Smooth muscle cell of the brain vasculature (primary cell): ENCODE results near the gene RASL12.

Experiments used
- DNase-seq: peaks from one replicate; pipeline ENCODE4 v3.0.0-alpha.2; 2012; ENCODE audit warnings: low read depth, low spot score

RASL12 gene

GRCh38 chr15:65092911-65093792, 25.4 kb upstream of the RASL12 start:
- no peak for DNase-seq

DNA sequence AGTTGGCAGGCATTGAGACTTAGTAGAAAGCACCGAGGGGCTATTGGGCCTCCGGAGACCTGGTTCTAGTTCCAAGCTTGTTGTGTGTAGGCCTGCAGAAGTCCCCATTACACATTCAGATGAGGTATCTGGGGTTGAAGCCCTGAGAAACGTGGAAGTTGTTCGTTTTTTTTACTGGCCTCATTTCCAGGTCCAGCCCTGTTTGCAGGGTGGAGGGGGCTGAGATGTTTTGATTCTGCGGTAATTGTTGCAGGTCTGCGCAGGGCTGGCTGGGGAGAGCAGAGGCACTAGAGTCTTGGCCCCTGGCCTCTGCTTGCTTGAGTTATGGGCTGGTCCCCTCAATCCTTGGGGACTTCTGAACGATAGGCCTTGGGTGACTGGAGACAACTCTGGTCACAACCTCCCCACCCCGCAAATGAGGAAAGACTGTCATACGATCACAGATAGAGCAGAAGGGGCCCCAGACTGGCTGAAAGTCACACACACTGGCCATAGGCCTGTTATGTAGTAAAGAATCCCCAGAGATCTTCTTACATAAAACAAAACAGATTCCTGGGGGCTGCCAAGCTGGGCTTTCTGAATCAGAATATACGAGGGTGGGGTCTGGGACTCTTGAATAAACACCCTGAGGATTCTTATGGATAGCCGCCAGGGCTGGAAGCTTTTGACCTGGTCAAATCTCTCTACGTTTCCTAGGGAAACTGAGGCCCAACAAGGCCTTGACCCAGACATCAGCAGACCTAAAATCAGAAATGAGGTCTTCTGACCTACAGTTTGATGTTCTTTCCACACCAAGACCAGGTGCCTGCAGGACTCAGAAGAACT, 24.4 kb upstream of the RASL12 start:
- DNase-seq = no peak

- no peak for DNase-seq
These were observed 21.5 kb upstream of the RASL12 start for GRCh38 chr15:65089206-65089824.

DNA sequence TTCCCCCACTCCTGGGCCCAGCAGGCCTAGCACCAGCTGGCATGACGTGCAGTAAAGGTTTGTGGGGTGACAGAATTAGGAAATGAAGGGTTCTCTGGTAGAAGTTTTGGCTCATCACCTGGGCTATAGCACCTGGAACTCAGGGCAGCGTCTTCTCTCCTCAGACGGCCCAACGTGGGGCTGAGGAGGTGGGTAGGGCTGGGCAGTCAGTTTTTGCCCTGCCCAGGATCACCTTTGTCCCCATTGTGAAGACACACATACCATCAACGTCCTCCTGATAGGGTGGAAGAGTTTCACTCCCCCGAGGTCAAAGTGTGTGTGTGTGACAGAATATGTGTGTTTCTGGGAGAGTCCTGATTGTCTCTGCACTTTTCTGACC, 20.8 kb upstream of the RASL12 start:
- no peak for DNase-seq

DNA sequence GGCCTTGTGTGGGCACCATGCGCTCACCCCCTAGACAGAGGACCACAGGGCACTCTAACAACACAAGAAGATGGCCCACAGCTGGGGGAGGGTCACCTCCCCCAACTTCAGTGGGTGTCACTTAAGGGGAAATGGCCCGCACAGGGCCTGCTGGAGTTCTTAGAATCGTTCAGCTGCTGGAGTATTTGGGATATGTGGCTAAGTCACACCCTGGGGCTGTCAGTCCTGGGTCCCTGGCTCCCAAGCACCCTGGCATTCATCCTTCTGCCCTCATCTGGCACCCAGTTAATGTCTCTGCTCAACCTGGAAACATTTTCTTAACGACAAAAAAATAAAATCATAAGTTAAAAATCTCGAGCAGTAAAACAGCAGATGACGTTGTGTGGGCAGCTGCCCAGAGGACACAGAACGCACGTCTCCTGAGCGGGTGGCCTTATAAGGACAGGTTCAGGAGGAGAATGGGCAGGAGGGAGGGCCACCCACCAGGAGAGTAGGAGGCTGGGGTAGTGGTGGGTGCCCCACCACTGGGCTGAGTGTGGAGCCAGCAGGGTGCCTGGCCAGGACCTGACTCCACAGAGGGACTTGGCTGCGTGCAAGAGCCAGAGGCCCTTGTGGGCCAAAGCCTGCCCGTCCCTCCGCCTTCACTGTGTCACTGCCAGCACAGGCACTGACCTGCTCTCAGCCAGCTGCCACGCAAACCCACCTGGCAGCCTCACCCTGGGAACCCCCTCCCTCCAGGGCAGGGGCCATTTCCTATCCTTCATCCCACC, 20.3 kb upstream of the RASL12 start:
- DNase-seq = no peak

- DNase-seq = no peak
These were observed 19.6 kb upstream of the RASL12 start for GRCh38 chr15:65087411-65087810.

DNA sequence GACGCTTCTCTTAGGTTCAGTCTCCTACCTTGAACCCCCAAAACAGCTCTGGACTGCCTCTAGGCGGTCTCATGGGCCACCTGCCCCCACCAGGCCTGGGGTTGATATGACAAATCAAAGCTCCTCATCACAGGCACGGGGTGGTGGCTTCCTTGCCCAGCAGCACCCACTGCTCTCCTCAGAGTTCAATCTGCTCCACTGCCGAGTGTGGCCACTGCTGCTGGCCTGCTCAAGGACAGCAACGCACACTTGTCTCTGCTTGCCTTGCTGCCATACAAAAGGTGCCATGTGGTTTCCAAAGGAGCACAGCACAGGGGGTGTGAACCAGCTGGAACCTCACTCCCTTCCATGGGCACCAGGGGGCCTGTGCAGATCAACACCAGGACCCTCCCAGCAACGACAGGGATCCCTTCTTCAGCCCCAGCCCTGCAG, 18.9 kb upstream of the RASL12 start:
- no peak for DNase-seq

GRCh38 chr15:65085990-65086679, 18.3 kb upstream of the RASL12 start:
- no peak for DNase-seq

GRCh38 chr15:65085207-65085753, 17.5 kb upstream of the RASL12 start:
- no peak for DNase-seq

DNA sequence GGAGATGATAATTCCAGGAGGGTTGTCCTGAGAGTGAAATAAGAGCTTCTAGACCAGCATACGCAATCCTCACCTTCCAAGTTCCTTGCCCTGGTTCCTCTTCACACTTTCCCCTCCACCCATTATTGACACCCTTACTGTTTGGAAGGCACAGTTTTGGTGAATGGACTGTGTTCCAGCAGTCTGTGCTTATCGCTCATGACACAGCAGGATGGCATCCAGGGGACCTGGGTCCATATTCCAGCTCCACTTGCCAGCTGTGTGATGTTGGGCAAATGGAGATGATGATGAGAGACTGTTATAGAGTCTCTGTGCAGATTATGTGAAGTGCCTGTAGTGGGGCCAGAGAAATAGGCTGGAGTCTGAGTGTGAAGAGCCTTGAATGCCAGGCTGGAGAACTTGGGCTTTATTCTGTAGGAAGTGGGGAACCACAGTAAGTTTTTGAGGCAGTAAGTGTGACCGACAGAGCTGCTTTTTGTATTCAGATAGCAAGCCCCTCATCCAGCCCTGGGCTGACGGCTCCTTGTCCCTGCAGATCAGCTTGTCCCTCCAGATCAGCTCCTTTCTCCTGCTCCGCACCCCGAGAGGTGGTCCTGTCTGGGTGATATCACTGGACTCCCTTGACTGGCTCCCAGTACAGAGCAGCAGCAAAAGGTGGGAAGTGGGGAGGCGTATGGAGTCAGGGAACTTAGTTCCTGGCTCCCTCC, 16.9 kb upstream of the RASL12 start:
- no peak for DNase-seq

DNA sequence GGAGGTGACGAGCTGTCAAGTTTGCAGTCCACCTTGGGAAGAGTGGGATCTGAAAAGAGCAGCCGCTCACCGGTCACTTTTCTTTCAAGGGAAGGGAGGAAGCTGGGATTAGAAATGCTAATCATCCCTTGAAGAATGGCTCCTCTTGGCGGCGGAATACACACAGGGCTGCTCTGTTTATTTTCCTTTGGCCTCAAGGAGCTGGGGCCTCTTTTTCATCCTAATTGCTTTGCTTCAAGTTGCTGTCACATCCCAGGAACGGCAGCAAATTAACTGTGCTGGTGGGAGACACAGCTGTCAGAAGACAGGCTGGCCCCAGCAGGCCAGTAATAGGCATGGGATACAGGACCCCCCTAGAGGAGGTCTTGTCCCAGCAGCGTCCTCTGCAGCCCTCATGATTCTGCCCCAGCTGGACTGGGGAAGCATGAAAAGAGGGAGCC, 15.5 kb upstream of the RASL12 start:
- DNase-seq = no peak

DNA sequence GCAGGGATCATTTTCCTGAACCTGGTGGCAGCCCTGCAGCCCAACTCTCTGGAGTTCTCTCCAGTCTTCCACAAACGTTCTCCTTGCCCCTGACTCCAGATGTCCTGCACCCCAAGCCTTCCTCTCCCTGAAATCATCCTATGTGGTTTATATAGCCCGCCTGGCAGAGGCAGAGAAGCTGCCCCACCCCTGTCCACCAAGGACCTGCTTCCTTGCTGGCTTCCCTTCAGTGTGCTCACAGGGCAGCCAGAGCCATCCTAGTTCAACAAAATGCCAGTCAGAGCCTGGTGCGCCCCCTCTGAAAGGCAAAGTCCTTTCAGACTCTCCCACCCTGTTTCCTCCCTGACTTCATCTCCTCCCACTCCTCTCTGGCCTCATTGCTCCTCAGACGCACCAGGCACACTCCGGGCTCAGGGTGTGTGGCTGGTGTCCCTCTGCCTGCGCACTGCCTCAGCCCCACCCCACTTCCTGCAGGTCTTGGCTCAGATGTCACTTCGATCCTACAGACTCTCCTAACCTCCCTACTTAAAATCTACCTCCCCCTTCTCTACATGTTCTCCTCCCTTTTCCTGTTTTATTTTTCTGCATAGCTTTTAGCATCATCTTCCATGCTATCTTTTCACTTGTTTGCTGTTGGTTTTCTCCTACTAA, 14.6 kb upstream of the RASL12 start:
- no peak for DNase-seq

DNA sequence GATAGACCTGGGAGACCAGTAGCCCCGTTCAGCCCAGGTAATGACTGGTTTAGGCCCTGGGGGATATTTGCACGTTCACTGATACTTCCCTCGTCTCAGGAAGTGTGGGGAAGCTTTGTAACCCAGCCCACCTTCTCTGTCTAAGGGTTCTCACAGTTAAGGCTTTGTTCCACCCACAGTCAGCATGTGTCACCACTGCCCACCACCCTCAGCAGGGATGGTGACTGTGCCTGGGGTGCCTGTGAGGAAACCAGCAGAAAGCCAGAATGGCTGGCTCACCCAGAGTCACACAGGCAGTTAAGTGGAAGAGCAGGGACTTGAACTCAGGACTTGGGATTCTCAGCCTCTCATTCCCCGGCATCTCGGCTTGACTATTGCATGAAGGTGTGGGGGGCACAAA, 14.0 kb upstream of the RASL12 start:
- DNase-seq = no peak

GRCh38 chr15:65081270-65081669, 13.5 kb upstream of the RASL12 start:
- DNase-seq = no peak

DNA sequence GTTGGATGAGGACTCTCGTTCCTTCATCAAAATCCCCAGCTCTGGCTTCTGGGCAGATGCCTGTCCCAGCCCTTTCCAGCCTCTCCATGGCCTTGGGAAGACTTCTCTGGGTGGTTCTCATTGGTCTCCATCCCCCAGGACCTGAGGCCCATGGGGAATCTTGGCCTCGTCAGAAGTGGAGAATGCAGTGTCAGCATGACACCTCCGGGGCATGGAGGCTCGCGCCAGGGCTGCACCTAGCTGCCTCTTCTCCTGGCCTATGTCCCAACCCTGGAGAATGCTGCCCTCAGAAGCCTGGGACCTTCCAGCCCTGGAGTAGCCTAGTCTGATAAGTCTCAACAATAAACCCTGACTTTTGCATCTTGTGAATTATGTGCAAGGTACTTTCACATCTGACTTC, 11.8 kb upstream of the RASL12 start:
- DNase-seq = no peak

GRCh38 chr15:65077981-65078352, 10.2 kb upstream of the RASL12 start:
- DNase-seq = no peak

GRCh38 chr15:65077291-65077980, 9.6 kb upstream of the RASL12 start:
- DNase-seq = no peak

DNA sequence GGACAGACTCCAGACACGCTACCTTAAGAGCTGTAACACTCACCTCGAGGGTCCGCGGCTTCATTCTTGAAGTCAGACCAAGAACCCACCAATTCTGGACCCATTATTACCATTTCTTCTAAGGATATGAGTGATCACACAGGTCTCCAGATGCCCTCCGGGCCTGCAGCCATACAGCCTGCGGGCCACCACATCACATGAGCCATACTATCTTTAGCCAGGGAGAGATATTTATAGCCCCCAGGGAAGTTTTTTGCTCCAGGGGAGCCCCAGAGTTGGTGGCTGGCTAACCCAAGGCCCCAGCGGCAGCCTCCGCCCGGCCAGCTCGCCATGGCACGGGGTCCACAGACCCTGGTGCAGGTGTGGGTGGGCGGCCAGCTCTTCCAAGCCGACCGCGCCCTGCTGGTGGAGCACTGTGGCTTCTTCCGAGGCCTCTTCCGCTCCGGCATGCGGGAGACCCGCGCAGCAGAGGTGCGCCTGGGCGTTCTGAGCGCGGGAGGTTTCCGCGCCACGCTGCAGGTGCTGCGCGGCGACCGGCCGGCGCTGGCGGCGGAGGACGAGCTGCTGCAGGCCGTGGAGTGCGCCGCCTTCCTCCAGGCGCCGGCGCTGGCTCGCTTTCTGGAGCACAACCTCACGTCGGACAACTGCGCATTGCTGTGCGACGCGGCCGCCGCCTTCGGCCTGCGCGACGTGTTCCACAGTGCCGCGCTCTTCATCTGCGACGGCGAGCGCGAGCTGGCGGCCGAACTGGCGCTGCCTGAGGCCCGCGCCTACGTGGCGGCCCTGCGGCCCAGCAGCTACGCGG, 8.9 kb upstream of the RASL12 start, which contains the start of gene KBTBD13:
Gene KBTBD13 (plus strand): TSS at position 261 of the 805 bp plus-strand sequence. CDS start 70 bp downstream, at position 331.
- DNase-seq = no peak
